G401.6 (cell line): Measurements from ENCODE around the gene PURA.

Source experiments
- FAIRE-seq: peaks from 2 replicates; lab custom pipeline; 2012; peaks lifted over from hg19 to GRCh38; lab: Jason Lieb, UNC

PURA gene

GRCh38 chr5:140159014-140159927 is 45.4 kb downstream of the PURA start:
- FAIRE-seq: no peak

GRCh38 chr5:140162275-140162674 is 48.4 kb downstream of the PURA start:
- FAIRE-seq: no peak

- no peak for FAIRE-seq
Measured at GRCh38 chr5:140162781-140163180, 48.9 kb downstream of the PURA start.

GRCh38 chr5:140165101-140165922 is 51.4 kb downstream of the PURA start:
- no peak for FAIRE-seq

GRCh38 chr5:140165923-140166270 is 52.0 kb downstream of the PURA start:
- FAIRE-seq: no peak

- no peak for FAIRE-seq
Measured at GRCh38 chr5:140166911-140167310, 53.0 kb downstream of the PURA start.

GRCh38 chr5:140168371-140168770 is 54.5 kb downstream of the PURA start:
- FAIRE-seq: no peak

- FAIRE-seq: peak; percentile 63
Measured at GRCh38 chr5:140169410-140169809, 55.5 kb downstream of the PURA start.

- FAIRE-seq: no peak
Measured at GRCh38 chr5:140172483-140172882, 58.6 kb downstream of the PURA start.

GRCh38 chr5:140174014-140174413 is 60.1 kb downstream of the PURA start:
- FAIRE-seq: no peak

GRCh38 chr5:140174465-140175366 is 60.8 kb downstream of the PURA start, which contains the start of gene CYSTM1:
Gene CYSTM1 (plus strand): TSS chr5:140175188. CDS start chr5:140194466, 19,278 bp downstream.
- FAIRE-seq: peak; percentile 85
